OCI-LY7 (cell line): Measurements from ENCODE around the gene ARHGAP26.

Experiments used
- CTCF ChIP-seq: fragments of 200-600 bp; sonication (generic); conservative IDR thresholded peaks from 2 replicates; pipeline ENCODE4 v1.5.1; 2014; ENCODE audit warnings: mild to moderate bottlenecking, antibody characterized with exemption, low read length, moderate library complexity, mixed read lengths
- EZH2phosphoT487 ChIP-seq: fragments of 200-600 bp; sonication (generic); IDR thresholded peaks from 2 replicates; pipeline ENCODE4 v1.6.1; 2018; ENCODE audit warnings: low read depth, borderline replicate concordance, mild to moderate bottlenecking, mixed run types, antibody characterized with exemption, low read length, moderate library complexity, mixed read lengths

DNA sequence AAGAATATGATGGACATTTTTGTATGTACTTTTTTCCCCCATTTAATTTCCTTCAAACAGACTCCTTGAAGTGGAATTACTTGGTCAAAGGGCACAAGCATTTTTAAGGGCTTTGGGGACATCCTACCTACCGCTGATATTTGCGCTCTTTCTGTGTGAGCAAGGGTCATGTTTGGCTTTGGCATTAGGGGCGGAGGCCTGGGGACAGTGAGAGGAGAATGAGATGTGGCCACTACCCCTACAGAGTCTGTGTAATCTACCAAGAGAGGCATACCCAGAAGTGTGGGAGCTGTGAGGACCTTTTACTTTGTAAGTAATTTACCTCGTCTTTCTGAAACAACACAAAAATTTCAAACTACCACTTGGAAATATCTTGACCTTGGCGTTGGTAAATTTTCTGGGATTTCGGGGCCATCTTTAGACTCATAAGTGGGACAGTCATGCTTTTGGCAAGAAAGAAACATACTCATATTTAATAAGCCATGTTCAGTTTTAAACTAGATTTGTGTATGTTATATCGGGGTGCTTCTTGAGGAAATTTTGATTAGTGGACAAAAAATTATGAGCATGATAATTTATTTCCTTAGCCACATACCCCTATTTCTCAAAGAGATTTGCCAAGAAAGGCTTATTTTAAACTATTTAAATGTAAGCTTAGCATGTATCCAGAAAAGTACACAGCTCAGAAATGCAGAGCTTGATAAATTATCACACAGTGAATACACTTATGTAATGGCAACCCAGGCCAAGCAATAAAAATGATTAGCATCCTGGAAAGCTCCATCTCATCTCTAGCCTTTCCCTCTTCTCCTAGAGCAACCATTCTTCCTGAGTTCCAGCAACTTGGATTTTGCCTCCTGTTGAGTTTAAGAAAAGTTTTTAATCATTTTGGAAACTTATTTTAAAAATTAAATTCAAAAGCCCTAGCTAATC lies 63.6 kb downstream of the ARHGAP26 start:
- TF ChIP-seq CTCF (no peak), EZH2phosphoT487 (no peak)
